Karpas-422 (cell line): ENCODE measurements around the gene ERGIC1. TPM values are rescaled to one million over a fixed set of nuclear protein-coding genes. Genes with fewer than 3 reads are reported as not detected.

Experiments
- DNase-seq: peaks from one replicate; pipeline ENCODE4 v3.0.0-alpha.2; 2015
- H2AFZ ChIP-seq: fragments of 200-600 bp; sonication (generic); 2 replicates; pipeline ENCODE4 v1.6.1; 2014; ENCODE audit warnings: antibody characterized with exemption, low read length, mixed read lengths
- H3K27ac ChIP-seq: fragments of 200-600 bp; sonication (generic); 2 replicates; pipeline ENCODE4 v1.5.1; 2014; ENCODE audit warnings: mild to moderate bottlenecking, low read length, moderate library complexity
- H3K27me3 ChIP-seq: fragments of 200-600 bp; sonication (generic); 2 replicates; pipeline ENCODE4 v1.6.1; 2014; ENCODE audit warnings: low read length, mixed read lengths
- H3K36me3 ChIP-seq: fragments of 200-600 bp; sonication (generic); 2 replicates; pipeline ENCODE4 v1.6.1; 2014; ENCODE audit warnings: low read length, mixed read lengths; ENCODE audit not compliant: insufficient read depth
- H3K4me1 ChIP-seq: fragments of 200-600 bp; sonication (generic); 2 replicates; pipeline ENCODE4 v1.6.1; 2014; ENCODE audit warnings: mild to moderate bottlenecking, low read length, mixed read lengths
- H3K4me2 ChIP-seq: fragments of 200-600 bp; sonication (generic); 2 replicates; pipeline ENCODE4 v1.6.1; 2014; ENCODE audit warnings: low read length, low read depth, mild to moderate bottlenecking; ENCODE audit not compliant: poor library complexity, severe bottlenecking
- H3K4me3 ChIP-seq: fragments of 200-600 bp; sonication (generic); 2 replicates; pipeline ENCODE4 v1.5.1; 2014; ENCODE audit warnings: mild to moderate bottlenecking, antibody characterized with exemption, low read length, mixed read lengths
- H3K79me2 ChIP-seq: fragments of 200-600 bp; sonication (generic); 2 replicates; pipeline ENCODE4 v1.6.1; 2014; ENCODE audit warnings: mild to moderate bottlenecking, low read length, mixed read lengths
- H3K9ac ChIP-seq: fragments of 200-600 bp; sonication (generic); 2 replicates; pipeline ENCODE4 v1.6.0; 2014; ENCODE audit warnings: low read length
- H3K9me2 ChIP-seq: fragments of 200-600 bp; sonication (generic), shearing (Covaris generic); replicated peaks from 2 replicates; pipeline ENCODE4 v1.6.0; 2014; ENCODE audit warnings: mild to moderate bottlenecking, low read length, moderate library complexity; ENCODE audit not compliant: insufficient read depth
- H3K9me3 ChIP-seq: fragments of 300-700, 200-600 bp; sonication (generic); 2 replicates; pipeline ENCODE4 v1.6.1; 2014; ENCODE audit warnings: low read length, mixed read lengths
- H4K20me1 ChIP-seq: fragments of 200-600 bp; sonication (generic); 2 replicates; pipeline ENCODE4 v1.6.1; 2014; ENCODE audit warnings: mild to moderate bottlenecking, antibody characterized with exemption, low read length, low read depth; ENCODE audit not compliant: insufficient read depth
- total RNA-seq: library from RNA; depleted of rRNA; stranded (reverse); fragments of >200 nt; shearing (Covaris generic); gene quantifications from 2 replicates; pipeline ENCODE4 v1.2.3, GENCODE V29; 2014; ENCODE audit warnings: low replicate concordance

Gene ERGIC1
- total RNA-seq, 1 experiment from 2014 or later, result 67.2 TPM

DNA sequence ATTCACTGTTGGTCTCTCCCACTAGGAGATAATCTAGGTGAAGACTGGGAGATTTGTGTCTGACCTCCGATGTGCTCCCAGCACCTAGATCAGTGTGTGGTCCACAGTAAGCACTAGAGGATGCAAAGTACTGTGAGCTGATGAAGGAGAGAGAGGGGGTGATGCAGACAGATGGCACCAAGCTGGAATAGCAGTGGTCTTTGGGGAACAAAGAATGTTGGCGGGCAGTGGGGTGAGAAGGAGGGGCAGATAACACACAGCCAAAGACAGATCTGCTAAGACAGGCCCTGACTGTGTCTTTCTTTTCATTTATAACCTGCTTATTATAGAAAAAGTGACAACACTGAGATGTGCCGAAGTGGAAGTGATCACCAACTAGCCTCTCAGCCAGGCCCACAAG lies 37.5 kb downstream of the ERGIC1 start:
- peaks cover 23% of the 10 kb centered on the region for H4K20me1 ChIP-seq
- H3K4me1 ChIP-seq, result peaks cover 4% of the 10 kb centered on the region; the same call in 1 of the 2 replicates
- no peaks in the 10 kb centered on the region for H3K9me3 ChIP-seq
- H3K79me2 ChIP-seq, result 0 out of 2 replicates have a peak, but pooled peaks cover 3% of the 10 kb centered on the region
- no peaks in the 10 kb centered on the region for H3K27me3 ChIP-seq
- H3K36me3 ChIP-seq, result no peaks in the 10 kb centered on the region
- no peak for DNase-seq
- no peak overlapping the region for H3K9ac ChIP-seq
- no peaks in the 10 kb centered on the region for H3K9me2 ChIP-seq
- H3K27ac ChIP-seq, result no peak overlapping the region
- H3K4me3 ChIP-seq, result no peak overlapping the region
- H3K4me2 ChIP-seq, result no peak overlapping the region
- H2AFZ ChIP-seq, result no peak overlapping the region

DNA sequence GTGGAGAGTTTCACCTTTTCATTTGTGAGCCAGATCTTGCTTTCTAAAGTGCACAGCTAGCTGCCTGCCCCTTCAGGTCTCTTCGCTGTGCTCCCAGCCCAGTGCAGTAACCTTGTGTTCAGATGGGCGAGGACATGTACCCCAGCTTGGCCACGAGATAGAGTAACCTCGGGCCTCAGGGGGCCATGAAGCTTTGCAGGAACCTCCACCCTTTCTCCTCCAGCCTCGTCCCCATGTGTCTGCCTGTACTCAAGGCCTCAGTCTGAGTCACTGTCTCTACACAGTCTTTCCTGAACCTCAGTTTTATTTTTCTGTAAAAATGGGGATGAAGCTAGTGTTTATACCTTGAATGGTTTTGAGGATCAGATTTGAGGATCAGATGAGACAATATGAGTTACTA lies 37.9 kb downstream of the ERGIC1 start:
- no peaks in the 10 kb centered on the region for H3K9me2 ChIP-seq
- no peaks in the 10 kb centered on the region for H3K36me3 ChIP-seq
- H3K4me3 ChIP-seq, result no peak overlapping the region
- H3K4me2 ChIP-seq, result no peak overlapping the region
- H3K9me3 ChIP-seq, result no peaks in the 10 kb centered on the region
- peaks cover 8% of the 10 kb centered on the region; the same call in 1 of the 2 replicates for H3K79me2 ChIP-seq
- peaks cover 18% of the 10 kb centered on the region for H4K20me1 ChIP-seq
- no peaks in the 10 kb centered on the region for H3K27me3 ChIP-seq
- no peak for DNase-seq
- H2AFZ ChIP-seq, result no peak overlapping the region
- no peak overlapping the region for H3K9ac ChIP-seq
- no peak overlapping the region for H3K27ac ChIP-seq
- H3K4me1 ChIP-seq, result peaks cover 4% of the 10 kb centered on the region; the same call in 1 of the 2 replicates

DNA sequence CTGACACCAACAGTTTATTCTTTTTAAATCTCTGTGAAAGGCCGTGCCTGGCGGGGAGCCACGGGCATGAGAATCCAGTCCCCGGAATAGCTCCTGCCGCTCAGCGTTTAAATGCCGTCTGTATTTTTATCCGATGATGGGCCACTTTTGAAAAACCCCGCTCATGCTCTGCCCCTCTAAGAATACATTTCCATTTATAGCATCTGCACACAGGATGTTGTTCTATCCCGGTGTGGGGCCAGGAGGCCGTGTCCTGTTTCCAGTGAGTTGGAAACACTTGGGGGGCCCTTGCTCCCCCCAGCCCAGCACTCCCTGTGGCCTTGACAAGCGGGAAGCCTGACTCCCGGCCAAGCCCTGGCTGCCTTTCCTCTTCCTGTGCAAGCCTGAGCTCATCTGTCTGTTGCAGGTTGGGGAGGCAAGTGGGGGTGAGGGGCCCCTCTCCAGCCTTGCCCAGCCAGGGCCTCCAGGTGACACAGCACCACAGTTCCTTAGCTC lies 39.0 kb downstream of the ERGIC1 start:
- Histone ChIP-seq H3K4me2 (no peak overlapping the region), H4K20me1 (peaks cover 18% of the 10 kb centered on the region)

DNA sequence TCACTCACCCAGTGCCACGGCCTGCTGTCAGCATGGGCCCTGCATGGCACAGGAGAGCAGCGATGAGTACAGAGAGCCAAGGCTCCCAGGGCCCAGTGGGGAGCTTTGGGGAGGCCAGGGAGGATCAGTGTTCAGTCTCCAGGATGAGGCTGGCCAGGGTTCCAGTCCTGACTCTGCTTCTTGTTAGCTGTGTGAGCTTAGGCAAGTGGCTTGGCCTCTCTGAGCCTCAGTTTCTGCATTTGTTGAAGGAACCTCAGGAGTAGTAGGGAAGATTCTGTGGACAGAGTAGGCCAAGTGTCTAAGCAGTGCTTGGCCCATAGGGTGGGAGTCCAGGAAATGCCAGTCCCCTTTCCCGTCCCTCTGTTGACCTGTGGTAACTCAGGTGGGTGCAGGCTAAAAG lies 39.5 kb downstream of the ERGIC1 start:
- Histone ChIP-seq H3K4me2 (no peak overlapping the region), H3K79me2 (peaks cover 17% of the 10 kb centered on the region; the same call in 1 of the 2 replicates), H4K20me1 (peaks cover 18% of the 10 kb centered on the region), H2AFZ (no peak overlapping the region), H3K9ac (no peak overlapping the region), H3K36me3 (no peaks in the 10 kb centered on the region), H3K9me2 (no peaks in the 10 kb centered on the region), H3K4me3 (no peak overlapping the region), H3K4me1 (peaks cover 4% of the 10 kb centered on the region; the same call in 1 of the 2 replicates), H3K27me3 (no peaks in the 10 kb centered on the region), H3K27ac (no peak overlapping the region), H3K9me3 (no peaks in the 10 kb centered on the region)
- no peak for DNase-seq

More for the DNA sequence above, 39.0 kb downstream of the ERGIC1 start:
- no peaks in the 10 kb centered on the region for H3K9me2 ChIP-seq
- H3K36me3 ChIP-seq, result no peaks in the 10 kb centered on the region
- H2AFZ ChIP-seq, result no peak overlapping the region
- H3K27me3 ChIP-seq, result no peaks in the 10 kb centered on the region
- no peaks in the 10 kb centered on the region for H3K9me3 ChIP-seq
- H3K4me1 ChIP-seq, result peaks cover 4% of the 10 kb centered on the region; the same call in 1 of the 2 replicates
- DNase-seq, result no peak
- peaks cover 14% of the 10 kb centered on the region; the same call in 1 of the 2 replicates for H3K79me2 ChIP-seq
- H3K27ac ChIP-seq, result no peak overlapping the region
- H3K4me3 ChIP-seq, result no peak overlapping the region
- no peak overlapping the region for H3K9ac ChIP-seq

DNA sequence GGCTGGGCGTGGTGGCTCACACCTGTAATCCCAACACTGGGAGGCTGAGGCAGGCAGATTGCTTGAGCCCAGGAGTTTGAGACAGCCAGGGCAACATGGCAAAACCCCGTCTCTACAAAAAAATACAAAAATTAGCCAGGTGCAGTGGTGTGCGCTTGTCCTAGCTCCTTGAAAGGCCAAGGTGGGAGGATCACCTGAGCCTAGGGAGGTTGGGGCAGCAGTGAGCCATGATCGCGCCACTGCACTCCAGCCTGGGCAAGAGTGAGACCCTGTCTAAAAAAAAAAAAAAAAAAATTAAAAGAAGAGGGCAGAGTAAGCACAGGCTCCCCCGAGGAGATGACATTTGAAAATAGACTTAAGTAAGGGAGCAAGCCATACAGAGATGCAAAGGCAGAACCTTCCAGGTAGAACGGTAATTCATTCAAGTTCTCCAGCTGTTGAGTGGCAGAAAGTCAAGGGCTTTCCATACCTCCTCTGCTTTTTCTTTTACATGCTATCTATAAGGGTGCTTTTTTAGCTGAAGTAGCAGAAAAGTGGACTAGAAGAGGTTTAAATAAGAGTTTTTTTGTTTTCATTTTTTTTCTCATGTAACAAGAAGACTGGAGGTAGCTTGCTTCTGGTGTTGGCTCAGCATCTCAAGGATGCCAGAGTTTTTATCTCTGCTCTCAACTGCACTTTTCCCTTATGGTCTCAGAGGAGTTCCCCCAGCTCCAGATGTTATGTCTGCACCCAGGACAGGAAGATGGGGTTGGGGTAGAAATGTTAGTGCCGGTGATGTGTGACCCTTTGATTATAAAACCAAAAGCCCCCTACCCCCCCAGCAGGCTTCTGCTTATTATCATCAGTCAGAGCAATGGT lies 40.8 kb downstream of the ERGIC1 start:
- no peaks in the 10 kb centered on the region for H3K36me3 ChIP-seq
- no peak for DNase-seq
- no peaks in the 10 kb centered on the region for H3K27me3 ChIP-seq
- no peaks in the 10 kb centered on the region for H3K9me3 ChIP-seq
- H3K79me2 ChIP-seq, result peaks cover 17% of the 10 kb centered on the region; the same call in 1 of the 2 replicates
- H3K4me2 ChIP-seq, result no peak overlapping the region
- H4K20me1 ChIP-seq, result peaks cover 18% of the 10 kb centered on the region
- no peaks in the 10 kb centered on the region for H3K9me2 ChIP-seq
- no peak overlapping the region for H3K9ac ChIP-seq
- H3K4me3 ChIP-seq, result no peak overlapping the region
- no peak overlapping the region for H2AFZ ChIP-seq
- peaks cover 4% of the 10 kb centered on the region; the same call in 1 of the 2 replicates for H3K4me1 ChIP-seq
- H3K27ac ChIP-seq, result no peak overlapping the region

DNA sequence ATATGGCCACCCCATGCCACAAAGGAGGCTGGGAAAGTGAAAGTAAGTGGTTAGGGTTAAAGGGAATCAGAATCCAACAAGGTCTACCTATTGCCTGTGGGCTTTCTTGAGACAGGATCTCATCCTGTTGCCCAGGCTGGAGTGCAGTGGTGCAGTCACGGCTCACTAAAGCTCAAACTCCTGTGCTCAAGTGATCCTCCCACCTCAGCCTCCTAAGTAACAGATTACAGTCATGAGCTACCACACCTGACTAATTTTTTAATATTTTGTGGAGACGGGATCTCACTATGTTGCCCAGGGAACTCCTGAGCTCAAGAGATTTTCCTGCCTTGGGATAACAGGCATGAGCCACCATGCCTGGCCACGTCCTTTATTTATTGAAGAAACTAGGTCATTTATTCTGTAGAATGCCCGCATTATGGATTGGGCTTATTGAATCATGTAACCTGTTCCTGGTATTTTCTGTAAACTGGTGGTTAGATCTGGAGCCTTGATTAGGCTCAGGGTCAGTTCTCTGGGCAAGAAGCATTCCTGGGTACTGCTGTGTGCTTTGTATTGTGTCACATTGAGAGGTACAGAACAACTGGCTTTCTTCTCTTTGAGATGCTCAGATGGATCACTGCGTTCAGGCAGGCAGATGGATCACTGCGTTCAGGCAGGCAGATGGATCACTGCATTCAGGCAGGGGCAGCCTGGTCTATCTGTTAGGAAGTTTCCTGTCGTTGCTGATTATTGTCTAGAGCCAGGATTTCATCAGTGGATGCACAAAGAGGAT lies 41.6 kb downstream of the ERGIC1 start:
- Histone ChIP-seq H2AFZ (no peak overlapping the region), H3K4me3 (no peak overlapping the region), H3K27me3 (no peaks in the 10 kb centered on the region), H3K79me2 (peaks cover 17% of the 10 kb centered on the region; the same call in 1 of the 2 replicates), H3K9ac (no peak overlapping the region), H3K27ac (no peak overlapping the region), H3K9me3 (no peaks in the 10 kb centered on the region), H3K4me1 (peaks cover 4% of the 10 kb centered on the region; the same call in 1 of the 2 replicates), H3K9me2 (no peaks in the 10 kb centered on the region), H4K20me1 (peaks cover 13% of the 10 kb centered on the region; the same call in 1 of the 2 replicates), H3K36me3 (no peaks in the 10 kb centered on the region), H3K4me2 (no peak overlapping the region)
- DNase-seq, result no peak

DNA sequence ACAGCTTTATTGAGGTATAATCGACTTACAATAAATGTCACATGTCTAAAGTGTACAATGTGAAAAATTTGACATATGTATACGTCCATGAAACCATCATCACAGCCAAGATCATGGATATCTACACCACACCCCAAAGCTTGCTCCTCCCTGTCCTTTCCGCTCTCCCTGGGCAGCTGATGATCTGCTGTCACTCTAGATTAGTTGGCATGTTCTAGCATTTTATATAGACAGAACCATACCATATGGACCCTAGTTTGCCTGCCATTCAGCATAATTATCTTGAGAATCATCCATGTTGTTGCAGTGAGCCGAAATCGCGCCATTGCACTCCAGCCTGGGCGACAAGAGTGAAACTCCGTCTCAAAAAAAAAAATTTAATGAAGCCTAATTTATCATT lies 42.5 kb downstream of the ERGIC1 start:
- Histone ChIP-seq H3K9me3 (no peaks in the 10 kb centered on the region), H3K27me3 (no peaks in the 10 kb centered on the region), H3K9me2 (no peaks in the 10 kb centered on the region), H3K4me1 (peaks cover 4% of the 10 kb centered on the region; the same call in 1 of the 2 replicates), H3K79me2 (peaks cover 19% of the 10 kb centered on the region), H3K27ac (no peak overlapping the region), H3K4me2 (no peak overlapping the region), H4K20me1 (peaks cover 9% of the 10 kb centered on the region; the same call in 1 of the 2 replicates), H3K4me3 (no peak overlapping the region), H3K36me3 (no peaks in the 10 kb centered on the region), H2AFZ (no peak overlapping the region), H3K9ac (no peak overlapping the region)
- DNase-seq, result no peak
